ENCODE measurements around the gene ZFYVE28.

The ZFYVE28 gene

GRCh38 chr4:2241003-2241402, 177.4 kb downstream of the ZFYVE28 start:
- no peak for TF ChIP-seq EGR1 (IDR thresholded peaks at IDR 0.05)
- TF ChIP-seq NFIC (IDR thresholded peaks at IDR 0.05): no peak
- no peak for TF ChIP-seq FOXM1 (IDR thresholded peaks at IDR 0.05; ENCODE audit: borderline replicate concordance, low read depth)
- TF ChIP-seq CREB1 (IDR thresholded peaks at IDR 0.05; ENCODE audit: low read depth): no peak
- TF ChIP-seq TAF1 (IDR thresholded peaks at IDR 0.05; ENCODE audit: low read depth): no peak
- no peak for TF ChIP-seq TCF12 (IDR thresholded peaks at IDR 0.05; ENCODE audit: low read depth)
- TF ChIP-seq EP300 (IDR thresholded peaks at IDR 0.05; ENCODE audit: borderline replicate concordance): no peak
- TF ChIP-seq, protein P1, sequence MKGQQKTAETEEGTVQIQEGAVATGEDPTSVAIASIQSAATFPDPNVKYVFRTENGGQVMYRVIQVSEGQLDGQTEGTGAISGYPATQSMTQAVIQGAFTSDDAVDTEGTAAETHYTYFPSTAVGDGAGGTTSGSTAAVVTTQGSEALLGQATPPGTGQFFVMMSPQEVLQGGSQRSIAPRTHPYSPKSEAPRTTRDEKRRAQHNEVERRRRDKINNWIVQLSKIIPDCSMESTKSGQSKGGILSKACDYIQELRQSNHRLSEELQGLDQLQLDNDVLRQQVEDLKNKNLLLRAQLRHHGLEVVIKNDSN (IDR thresholded peaks at IDR 0.05): no peak
- no peak for TF ChIP-seq CEBPB (IDR thresholded peaks at IDR 0.05)
- no peak for TF ChIP-seq ZBTB7A (IDR thresholded peaks at IDR 0.05; ENCODE audit: low read depth)
- no peak for TF ChIP-seq RAD21 (IDR thresholded peaks at IDR 0.05; ENCODE audit: low read depth)
- TF ChIP-seq YY1 (IDR thresholded peaks at IDR 0.05; ENCODE audit: low read depth): no peak
- no peak for TF ChIP-seq TEAD4 (IDR thresholded peaks at IDR 0.05)
- TF ChIP-seq, protein P2, sequence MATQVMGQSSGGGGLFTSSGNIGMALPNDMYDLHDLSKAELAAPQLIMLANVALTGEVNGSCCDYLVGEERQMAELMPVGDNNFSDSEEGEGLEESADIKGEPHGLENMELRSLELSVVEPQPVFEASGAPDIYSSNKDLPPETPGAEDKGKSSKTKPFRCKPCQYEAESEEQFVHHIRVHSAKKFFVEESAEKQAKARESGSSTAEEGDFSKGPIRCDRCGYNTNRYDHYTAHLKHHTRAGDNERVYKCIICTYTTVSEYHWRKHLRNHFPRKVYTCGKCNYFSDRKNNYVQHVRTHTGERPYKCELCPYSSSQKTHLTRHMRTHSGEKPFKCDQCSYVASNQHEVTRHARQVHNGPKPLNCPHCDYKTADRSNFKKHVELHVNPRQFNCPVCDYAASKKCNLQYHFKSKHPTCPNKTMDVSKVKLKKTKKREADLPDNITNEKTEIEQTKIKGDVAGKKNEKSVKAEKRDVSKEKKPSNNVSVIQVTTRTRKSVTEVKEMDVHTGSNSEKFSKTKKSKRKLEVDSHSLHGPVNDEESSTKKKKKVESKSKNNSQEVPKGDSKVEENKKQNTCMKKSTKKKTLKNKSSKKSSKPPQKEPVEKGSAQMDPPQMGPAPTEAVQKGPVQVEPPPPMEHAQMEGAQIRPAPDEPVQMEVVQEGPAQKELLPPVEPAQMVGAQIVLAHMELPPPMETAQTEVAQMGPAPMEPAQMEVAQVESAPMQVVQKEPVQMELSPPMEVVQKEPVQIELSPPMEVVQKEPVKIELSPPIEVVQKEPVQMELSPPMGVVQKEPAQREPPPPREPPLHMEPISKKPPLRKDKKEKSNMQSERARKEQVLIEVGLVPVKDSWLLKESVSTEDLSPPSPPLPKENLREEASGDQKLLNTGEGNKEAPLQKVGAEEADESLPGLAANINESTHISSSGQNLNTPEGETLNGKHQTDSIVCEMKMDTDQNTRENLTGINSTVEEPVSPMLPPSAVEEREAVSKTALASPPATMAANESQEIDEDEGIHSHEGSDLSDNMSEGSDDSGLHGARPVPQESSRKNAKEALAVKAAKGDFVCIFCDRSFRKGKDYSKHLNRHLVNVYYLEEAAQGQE (IDR thresholded peaks at IDR 0.05; ENCODE audit: low read depth): no peak
- no peak for TF ChIP-seq MAX (IDR thresholded peaks at IDR 0.05)

- TF ChIP-seq, protein P2 (IDR thresholded peaks at IDR 0.05; ENCODE audit: low read depth): no peak
- TF ChIP-seq TAF1 (IDR thresholded peaks at IDR 0.05; ENCODE audit: low read depth) (no peak), TCF12 (IDR thresholded peaks at IDR 0.05; ENCODE audit: low read depth) (no peak), YY1 (IDR thresholded peaks at IDR 0.05; ENCODE audit: low read depth) (no peak), RAD21 (IDR thresholded peaks at IDR 0.05; ENCODE audit: low read depth) (no peak), NFIC (IDR thresholded peaks at IDR 0.05) (no peak), TEAD4 (IDR thresholded peaks at IDR 0.05) (no peak), EGR1 (IDR thresholded peaks at IDR 0.05) (no peak), FOXM1 (IDR thresholded peaks at IDR 0.05; ENCODE audit: borderline replicate concordance, low read depth) (no peak), CEBPB (IDR thresholded peaks at IDR 0.05) (no peak), EP300 (IDR thresholded peaks at IDR 0.05; ENCODE audit: borderline replicate concordance) (no peak), CREB1 (IDR thresholded peaks at IDR 0.05; ENCODE audit: low read depth) (no peak), ZBTB7A (IDR thresholded peaks at IDR 0.05; ENCODE audit: low read depth) (no peak)
- TF ChIP-seq, protein P1 (IDR thresholded peaks at IDR 0.05): no peak
Measured at GRCh38 chr4:2236944-2237666, 181.3 kb downstream of the ZFYVE28 start.

- no peak for TF ChIP-seq TEAD4 (IDR thresholded peaks at IDR 0.05)
- no peak for TF ChIP-seq TCF12 (IDR thresholded peaks at IDR 0.05; ENCODE audit: low read depth)
- no peak for TF ChIP-seq ZBTB7A (IDR thresholded peaks at IDR 0.05; ENCODE audit: low read depth)
- TF ChIP-seq TAF1 (IDR thresholded peaks at IDR 0.05; ENCODE audit: low read depth): no peak
Measured at GRCh38 chr4:2231082-2231481, 187.4 kb downstream of the ZFYVE28 start.

DNA sequence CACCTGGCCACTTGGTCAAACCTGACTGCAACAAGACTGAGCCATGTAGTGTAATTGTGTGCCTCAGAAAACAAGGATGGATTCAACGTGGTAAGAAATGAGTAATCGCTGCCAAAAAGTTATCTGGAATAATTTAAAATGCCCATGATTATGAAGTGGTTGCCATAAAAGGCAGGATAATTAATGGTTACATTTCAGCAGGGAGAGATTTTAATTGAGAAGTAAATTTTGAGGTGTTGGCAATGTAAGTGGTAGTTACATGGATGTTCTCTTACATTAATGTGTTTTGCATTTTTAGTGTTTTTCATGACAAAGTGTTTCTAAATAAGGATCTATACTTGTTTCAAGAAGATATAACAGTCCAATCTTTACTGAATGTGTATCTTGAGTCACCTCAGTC, 192.2 kb downstream of the ZFYVE28 start:
- TF ChIP-seq EGR1 (IDR thresholded peaks at IDR 0.05): no peak
- TF ChIP-seq, protein P2 (IDR thresholded peaks at IDR 0.05; ENCODE audit: low read depth): no peak
- TF ChIP-seq CEBPB (IDR thresholded peaks at IDR 0.05): no peak
- TF ChIP-seq YY1 (IDR thresholded peaks at IDR 0.05; ENCODE audit: low read depth): no peak
- no peak for TF ChIP-seq TEAD4 (IDR thresholded peaks at IDR 0.05)
- no peak for TF ChIP-seq MAX (IDR thresholded peaks at IDR 0.05)
- no peak for TF ChIP-seq TCF12 (IDR thresholded peaks at IDR 0.05; ENCODE audit: low read depth)
- no peak for TF ChIP-seq NFIC (IDR thresholded peaks at IDR 0.05)
